GM12801 (cell line): Measurements from ENCODE around the gene SEMA6B.

Source experiments
- TF ChIP-seq, protein P1 (sequence below): IDR thresholded peaks from one replicate; pipeline ENCODE4 v1.5.1; 2011; ENCODE audit warnings: control low read depth; ENCODE audit not compliant: insufficient read length; ENCODE audit errors: extremely low read depth

The SEMA6B gene

DNA sequence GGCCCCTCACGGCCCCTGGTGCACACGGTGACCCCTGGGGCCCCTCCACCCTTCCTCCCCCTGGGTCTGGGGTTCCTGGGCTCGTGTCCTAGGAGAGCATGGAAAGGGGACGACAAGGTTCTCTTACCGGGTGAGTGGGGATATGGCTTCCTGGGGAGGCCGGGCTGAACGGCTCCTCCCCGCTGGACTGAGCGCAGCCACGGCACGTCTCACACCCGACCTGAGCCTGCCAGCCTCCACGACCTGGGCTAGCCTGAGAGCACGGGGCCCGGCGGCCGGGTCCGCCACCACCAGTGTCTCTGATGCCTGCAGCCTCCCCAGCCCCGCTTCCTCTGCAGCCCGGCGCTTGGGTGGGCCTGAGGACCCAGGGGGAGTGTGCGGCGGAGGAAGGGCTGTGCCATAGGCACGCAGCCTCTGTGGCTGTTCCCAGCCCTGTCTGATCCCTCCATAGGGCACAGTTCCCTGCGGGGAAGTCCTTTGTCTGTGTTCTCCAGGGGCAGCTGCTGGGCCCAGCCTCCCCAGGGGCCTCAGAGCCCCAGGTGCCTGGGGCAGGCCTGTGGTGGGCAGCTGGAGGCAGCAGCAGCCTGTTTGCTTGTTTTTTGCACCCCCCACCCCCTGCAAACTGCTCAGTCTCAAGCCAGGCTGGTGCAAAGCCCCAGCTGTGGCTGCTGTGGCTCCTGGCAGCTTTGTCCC is 56.2 kb downstream of the SEMA6B start:
- TF ChIP-seq, protein P1, sequence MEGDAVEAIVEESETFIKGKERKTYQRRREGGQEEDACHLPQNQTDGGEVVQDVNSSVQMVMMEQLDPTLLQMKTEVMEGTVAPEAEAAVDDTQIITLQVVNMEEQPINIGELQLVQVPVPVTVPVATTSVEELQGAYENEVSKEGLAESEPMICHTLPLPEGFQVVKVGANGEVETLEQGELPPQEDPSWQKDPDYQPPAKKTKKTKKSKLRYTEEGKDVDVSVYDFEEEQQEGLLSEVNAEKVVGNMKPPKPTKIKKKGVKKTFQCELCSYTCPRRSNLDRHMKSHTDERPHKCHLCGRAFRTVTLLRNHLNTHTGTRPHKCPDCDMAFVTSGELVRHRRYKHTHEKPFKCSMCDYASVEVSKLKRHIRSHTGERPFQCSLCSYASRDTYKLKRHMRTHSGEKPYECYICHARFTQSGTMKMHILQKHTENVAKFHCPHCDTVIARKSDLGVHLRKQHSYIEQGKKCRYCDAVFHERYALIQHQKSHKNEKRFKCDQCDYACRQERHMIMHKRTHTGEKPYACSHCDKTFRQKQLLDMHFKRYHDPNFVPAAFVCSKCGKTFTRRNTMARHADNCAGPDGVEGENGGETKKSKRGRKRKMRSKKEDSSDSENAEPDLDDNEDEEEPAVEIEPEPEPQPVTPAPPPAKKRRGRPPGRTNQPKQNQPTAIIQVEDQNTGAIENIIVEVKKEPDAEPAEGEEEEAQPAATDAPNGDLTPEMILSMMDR: no peak

DNA sequence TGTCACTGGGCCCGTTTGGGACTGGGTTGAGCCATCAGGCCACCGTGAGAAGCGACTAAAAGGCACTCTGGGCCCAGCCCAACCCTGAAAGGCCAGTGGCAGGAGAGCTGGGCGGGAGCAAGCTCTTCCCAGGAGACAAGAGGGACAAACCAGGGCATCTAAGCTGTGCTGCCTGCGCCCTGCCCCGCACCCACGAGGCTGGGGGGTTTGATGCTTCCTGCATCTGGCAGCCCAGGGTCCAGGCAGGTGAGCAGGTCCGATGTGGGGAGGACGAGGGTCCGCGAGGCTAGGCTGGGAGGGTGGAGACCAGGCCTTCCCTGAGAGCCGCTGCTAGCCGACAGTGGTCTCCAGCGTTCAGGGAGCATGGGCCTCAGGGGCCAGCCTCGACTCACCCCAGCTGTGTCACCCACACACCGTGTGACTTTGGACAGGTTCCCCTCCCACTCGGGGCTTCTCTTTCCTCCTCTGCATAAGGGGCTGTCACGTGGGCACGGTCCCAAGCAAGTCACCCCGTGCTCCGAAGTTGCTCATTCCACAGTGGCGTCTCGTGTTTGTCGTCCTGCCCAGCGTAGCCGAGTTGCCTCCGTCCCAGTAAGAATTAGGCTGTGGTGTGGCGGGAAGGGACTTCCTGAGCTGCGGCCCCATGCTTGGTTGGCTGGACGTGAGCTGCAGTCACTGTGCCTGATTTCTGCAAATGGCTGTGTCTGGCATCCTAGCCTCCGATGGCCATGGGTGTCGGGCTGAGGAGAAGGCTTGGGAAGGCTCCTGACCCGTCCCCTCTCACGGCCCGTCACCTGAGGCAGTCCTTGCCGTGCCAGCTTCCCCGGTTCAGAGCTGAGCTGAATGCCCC is 57.0 kb downstream of the SEMA6B start:
- TF ChIP-seq, protein P1: no peak

DNA sequence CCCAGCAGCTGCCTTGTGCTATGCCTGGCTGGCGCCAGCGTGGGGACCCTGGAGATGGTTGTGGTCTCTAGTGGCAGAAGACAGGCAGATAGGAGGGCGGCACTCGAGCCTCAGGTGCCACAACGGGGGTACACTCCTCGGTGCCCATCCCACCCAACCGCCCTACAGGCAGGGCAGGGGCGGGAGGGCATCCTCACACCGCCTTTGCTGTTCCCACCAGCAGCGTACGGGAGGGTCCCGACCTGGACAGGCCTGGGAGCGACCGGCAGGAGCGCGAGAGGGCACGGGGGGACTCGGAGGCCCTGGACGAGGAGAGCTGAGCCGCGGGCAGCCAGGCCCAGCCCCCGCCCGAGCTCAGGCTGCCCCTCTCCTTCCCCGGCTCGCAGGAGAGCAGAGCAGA is 57.8 kb downstream of the SEMA6B start:
- TF ChIP-seq, protein P1: no peak

DNA sequence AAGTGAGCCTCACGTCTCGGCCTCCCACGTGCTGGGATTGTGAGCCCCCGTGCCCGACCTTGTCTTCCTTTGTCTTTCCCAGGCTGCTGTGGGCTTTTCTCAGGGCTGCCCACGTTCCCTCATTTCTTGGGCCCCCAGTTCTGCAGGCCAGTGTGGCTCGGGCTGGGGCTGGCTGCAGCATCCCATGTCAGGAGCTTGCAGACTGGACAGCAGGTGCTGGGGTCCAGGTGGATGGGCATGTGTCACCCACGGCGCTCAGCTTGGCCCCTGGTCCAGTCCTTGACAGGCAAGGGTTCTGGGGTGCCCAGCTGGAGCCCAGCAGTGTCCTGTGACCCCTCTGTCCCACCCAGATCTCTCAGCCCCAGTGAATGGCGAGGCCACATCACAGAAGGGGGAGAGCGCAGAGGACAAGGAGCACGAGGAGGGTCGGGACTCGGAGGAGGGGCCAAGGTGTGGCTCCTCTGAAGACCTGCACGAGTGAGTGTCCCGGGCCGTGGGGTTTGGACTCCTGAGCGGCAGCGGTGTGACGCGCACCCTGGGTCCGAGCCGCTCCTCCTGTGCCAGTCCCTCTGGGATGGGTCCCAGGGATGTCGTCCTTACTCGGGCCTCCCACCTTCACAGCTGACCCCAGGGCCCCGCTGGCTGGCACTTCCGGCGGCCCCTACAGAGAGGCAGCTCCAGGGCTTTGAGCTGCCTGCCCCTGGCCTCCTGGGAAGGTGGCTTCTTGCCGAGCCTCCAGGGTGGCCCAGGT is 58.5 kb downstream of the SEMA6B start:
- TF ChIP-seq, protein P1: no peak

DNA sequence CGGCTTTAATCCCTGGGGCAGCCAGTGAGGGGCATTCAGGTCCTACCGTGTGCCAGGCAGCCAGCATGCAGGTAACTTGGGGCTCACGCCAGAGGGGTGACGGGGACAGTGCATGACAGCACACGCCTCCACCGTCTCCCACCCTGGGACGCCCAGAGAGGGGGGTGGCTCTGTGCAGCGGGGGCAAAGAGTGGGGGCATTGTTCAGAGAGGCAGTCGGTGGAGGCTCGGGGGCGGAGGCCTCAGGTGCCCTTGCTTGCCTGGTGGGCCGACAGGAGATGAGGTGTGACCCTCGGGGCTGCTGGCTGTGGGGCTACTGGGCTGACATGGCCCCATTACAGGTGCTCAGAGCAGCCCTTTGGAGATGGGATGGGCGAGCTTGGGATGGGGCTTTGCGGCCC is 59.6 kb downstream of the SEMA6B start:
- TF ChIP-seq, protein P1: no peak

DNA sequence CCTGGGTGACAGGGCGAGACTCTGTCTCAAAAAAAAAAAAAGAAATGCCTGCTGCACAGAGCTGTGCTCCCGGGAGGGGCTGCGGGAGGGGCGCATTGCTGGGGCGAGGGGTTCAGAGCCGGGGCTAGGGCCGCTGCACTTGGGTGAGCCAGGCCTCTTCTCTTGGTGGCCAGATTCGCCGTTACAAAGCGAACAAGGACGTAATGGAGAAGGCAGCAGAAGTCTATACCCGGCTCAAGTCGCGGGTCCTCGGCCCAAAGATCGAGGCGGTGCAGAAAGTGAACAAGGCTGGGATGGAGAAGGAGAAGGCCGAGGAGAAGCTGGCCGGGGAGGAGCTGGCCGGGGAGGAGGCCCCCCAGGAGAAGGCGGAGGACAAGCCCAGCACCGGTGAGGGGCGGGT is 60.2 kb downstream of the SEMA6B start:
- TF ChIP-seq, protein P1: no peak

DNA sequence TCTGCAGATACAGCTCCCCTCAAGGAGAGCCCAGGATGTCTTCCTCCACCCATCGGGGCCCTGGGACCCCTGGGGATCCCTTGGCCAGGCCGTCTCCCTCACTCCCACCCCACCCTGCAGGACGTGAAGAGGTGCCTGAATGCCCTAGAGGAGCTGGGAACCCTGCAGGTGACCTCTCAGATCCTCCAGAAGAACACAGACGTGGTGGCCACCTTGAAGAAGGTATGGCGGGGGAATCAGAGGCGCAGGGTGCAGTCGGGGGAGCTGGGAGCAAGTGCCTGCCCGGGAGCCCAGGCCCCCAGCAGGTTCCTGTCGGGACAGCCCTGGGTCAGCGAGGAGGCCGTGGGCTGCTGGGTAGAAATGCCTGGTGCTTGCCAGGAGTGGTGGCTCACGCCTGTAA is 60.8 kb downstream of the SEMA6B start:
- TF ChIP-seq, protein P1: no peak
